ENCODE data around the gene MFSD6. TPM values are rescaled to one million over a fixed set of nuclear protein-coding genes. Genes with fewer than 3 reads are reported as not detected.

Gene MFSD6
- polyA plus RNA-seq, 3 donors = 8.8 to 15.7 (median 12.9) TPM

DNA sequence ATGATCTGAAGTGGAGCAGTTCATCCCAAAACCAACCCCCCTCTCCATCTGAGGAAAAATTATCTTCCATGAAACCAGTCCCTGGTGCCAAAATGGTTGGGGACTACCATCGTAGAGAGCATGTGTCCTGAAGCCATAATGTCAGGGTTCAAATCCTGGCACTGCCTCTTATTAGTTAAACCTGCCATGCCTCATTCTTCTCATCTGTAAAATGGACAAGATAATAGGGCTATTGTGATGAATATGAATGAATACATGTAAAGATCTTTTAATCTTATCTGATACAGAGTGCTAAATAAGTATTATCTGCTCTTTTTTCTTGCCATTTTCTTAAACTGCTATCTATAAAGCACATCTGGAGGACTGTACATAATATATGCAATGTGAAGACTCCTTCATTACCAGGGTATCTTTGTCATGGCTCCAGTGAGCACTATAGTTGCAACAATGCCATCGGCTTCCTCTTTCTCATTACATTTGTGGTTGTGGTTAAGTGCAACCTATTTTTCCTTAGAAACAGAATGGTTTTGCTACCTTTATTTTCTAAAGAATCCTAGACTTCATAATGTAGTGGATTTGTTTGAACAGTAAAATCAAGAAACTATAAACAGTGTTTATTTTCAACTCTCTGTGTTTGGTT, 27.0 kb downstream of the MFSD6 start:
- Histone ChIP-seq H3K27me3 (ENCODE audit: control insufficient read depth in 2 of 2, insufficient read depth in 2 of 2, low read length in 2 of 2) (no peaks in the 10 kb centered on the region), H3K36me3 (replicated peaks in 1 of 2; ENCODE audit: control insufficient read depth in 1 of 2, insufficient read depth in 2 of 2, low read length in 2 of 2) (peaks cover 18 to 40% of the 10 kb centered on the region in 2 donors), H4K20me1 (ENCODE audit: insufficient read depth, low read length) (peaks cover 32% of the 10 kb centered on the region), H3K4me3 (replicated peaks in 1 of 3; ENCODE audit: low read depth in 2 of 3, low read length in 3 of 3) (no peak overlapping the region), H3K9me3 (replicated peaks in 1 of 2; ENCODE audit: control insufficient read depth in 1 of 2, insufficient read depth in 1 of 2, low read length in 2 of 2) (no peaks in the 10 kb centered on the region), H2AFZ (ENCODE audit: insufficient read depth, low read depth, low read length, poor library complexity, severe bottlenecking) (no peak overlapping the region), H3K4me1 (ENCODE audit: control insufficient read depth in 1 of 2, insufficient read depth in 2 of 2, low read length in 2 of 2) (peaks cover 8 to 11% of the 10 kb centered on the region in 2 donors), H3K9ac (ENCODE audit: insufficient read depth, low read length, poor library complexity, severe bottlenecking) (no peak overlapping the region), H3K4me2 (replicated peaks; ENCODE audit: extremely low read depth, low read length, poor library complexity, severe bottlenecking) (no peak overlapping the region), H3K79me2 (ENCODE audit: insufficient read depth, low read length) (peaks cover 15% of the 10 kb centered on the region), H3K27ac (ENCODE audit: low read depth in 1 of 2, low read length in 2 of 2) (no peak overlapping the region)
- H3K27ac Mint-ChIP-seq = peak overlapping the region in 1 of 7 donors; percentile 68
- peaks cover 28 to 36% of the 10 kb centered on the region in 2 donors for H3K36me3 Mint-ChIP-seq
- DNase-seq = peak; percentile 13 to 35 (median 13)
- no CpG with 5 or more reads among the region's 2 CpGs for WGBS (ENCODE audit: insufficient coverage)
- H3K4me1 Mint-ChIP-seq = peaks cover 28% of the 10 kb centered on the region
- TF ChIP-seq, protein P1, sequence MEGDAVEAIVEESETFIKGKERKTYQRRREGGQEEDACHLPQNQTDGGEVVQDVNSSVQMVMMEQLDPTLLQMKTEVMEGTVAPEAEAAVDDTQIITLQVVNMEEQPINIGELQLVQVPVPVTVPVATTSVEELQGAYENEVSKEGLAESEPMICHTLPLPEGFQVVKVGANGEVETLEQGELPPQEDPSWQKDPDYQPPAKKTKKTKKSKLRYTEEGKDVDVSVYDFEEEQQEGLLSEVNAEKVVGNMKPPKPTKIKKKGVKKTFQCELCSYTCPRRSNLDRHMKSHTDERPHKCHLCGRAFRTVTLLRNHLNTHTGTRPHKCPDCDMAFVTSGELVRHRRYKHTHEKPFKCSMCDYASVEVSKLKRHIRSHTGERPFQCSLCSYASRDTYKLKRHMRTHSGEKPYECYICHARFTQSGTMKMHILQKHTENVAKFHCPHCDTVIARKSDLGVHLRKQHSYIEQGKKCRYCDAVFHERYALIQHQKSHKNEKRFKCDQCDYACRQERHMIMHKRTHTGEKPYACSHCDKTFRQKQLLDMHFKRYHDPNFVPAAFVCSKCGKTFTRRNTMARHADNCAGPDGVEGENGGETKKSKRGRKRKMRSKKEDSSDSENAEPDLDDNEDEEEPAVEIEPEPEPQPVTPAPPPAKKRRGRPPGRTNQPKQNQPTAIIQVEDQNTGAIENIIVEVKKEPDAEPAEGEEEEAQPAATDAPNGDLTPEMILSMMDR (IDR thresholded peaks at IDR 0.05) = no peak
- H3K27me3 Mint-ChIP-seq (ENCODE audit: low read depth in 3 of 3) = no peaks in the 10 kb centered on the region
- no peaks in the 10 kb centered on the region for H3K9me3 Mint-ChIP-seq
- no peak overlapping the region for H3K4me3 Mint-ChIP-seq
- intact Hi-C loops (cut with micrococcal nuclease) = no loop called here

DNA sequence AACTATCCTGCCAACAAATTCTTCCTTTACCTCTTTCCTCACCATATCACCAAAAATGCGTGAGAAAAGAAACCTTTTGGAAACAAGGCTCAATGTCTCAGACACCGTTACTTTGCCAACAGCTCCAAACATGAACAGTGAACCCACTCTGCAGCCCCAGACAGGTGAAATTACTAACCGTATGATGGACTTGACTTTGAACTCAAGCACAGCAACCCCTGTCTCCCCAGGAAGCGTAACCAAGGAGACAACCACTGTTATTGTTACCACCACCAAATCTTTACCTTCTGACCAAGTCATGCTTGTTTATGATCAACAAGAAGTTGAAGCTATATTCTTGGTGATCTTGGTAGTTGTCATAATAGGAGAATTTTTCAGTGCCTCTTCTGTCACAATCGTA, 28.4 kb downstream of the MFSD6 start:
- Histone ChIP-seq H3K4me1 (ENCODE audit: control insufficient read depth in 1 of 2, insufficient read depth in 2 of 2, low read length in 2 of 2) (peaks cover 8 to 11% of the 10 kb centered on the region in 2 donors), H3K27ac (ENCODE audit: low read depth in 1 of 2, low read length in 2 of 2) (no peak overlapping the region), H3K4me3 (replicated peaks in 1 of 3; ENCODE audit: low read depth in 2 of 3, low read length in 3 of 3) (no peak overlapping the region), H3K36me3 (replicated peaks in 1 of 2; ENCODE audit: control insufficient read depth in 1 of 2, insufficient read depth in 2 of 2, low read length in 2 of 2) (peaks cover 18 to 51% of the 10 kb centered on the region in 2 donors), H3K9me3 (replicated peaks in 1 of 2; ENCODE audit: control insufficient read depth in 1 of 2, insufficient read depth in 1 of 2, low read length in 2 of 2) (no peaks in the 10 kb centered on the region), H3K79me2 (ENCODE audit: insufficient read depth, low read length) (peaks cover 26% of the 10 kb centered on the region), H2AFZ (ENCODE audit: insufficient read depth, low read depth, low read length, poor library complexity, severe bottlenecking) (no peak overlapping the region), H4K20me1 (ENCODE audit: insufficient read depth, low read length) (peaks cover 46% of the 10 kb centered on the region), H3K27me3 (ENCODE audit: control insufficient read depth in 2 of 2, insufficient read depth in 2 of 2, low read length in 2 of 2) (no peaks in the 10 kb centered on the region), H3K4me2 (replicated peaks; ENCODE audit: extremely low read depth, low read length, poor library complexity, severe bottlenecking) (no peak overlapping the region), H3K9ac (ENCODE audit: insufficient read depth, low read length, poor library complexity, severe bottlenecking) (no peak overlapping the region)
- H3K4me3 Mint-ChIP-seq = no peak overlapping the region
- TF ChIP-seq, protein P1 (IDR thresholded peaks at IDR 0.05) = no peak
- 97% methylated on average over 3 of the region's 5 CpGs for WGBS (ENCODE audit: insufficient coverage)
- H3K4me1 Mint-ChIP-seq = peaks cover 26% of the 10 kb centered on the region
- H3K27ac Mint-ChIP-seq = no peak overlapping the region
- peaks cover 28 to 38% of the 10 kb centered on the region in 2 donors for H3K36me3 Mint-ChIP-seq
- DNase-seq = no peak
- no peaks in the 10 kb centered on the region for H3K9me3 Mint-ChIP-seq
- intact Hi-C loops (cut with micrococcal nuclease) = no loop called here
- no peaks in the 10 kb centered on the region for H3K27me3 Mint-ChIP-seq (ENCODE audit: low read depth in 3 of 3)
